HG03039 (cell line): ENCODE data around the gene GRB7.
"Not testable (repeated sequence)": the region's sequence is repeated elsewhere in the genome, so short reads cannot be mapped to it uniquely, and the experiment has no call there.

Source experiments
- ATAC-seq: cut with Tn5 transposase; IDR thresholded peaks from one replicate; pipeline ENCODE4 v1.9.1; 2021; ENCODE audit warnings: mild to moderate bottlenecking, moderate library complexity; ENCODE audit not compliant: unreplicated experiment

GRB7 gene

DNA sequence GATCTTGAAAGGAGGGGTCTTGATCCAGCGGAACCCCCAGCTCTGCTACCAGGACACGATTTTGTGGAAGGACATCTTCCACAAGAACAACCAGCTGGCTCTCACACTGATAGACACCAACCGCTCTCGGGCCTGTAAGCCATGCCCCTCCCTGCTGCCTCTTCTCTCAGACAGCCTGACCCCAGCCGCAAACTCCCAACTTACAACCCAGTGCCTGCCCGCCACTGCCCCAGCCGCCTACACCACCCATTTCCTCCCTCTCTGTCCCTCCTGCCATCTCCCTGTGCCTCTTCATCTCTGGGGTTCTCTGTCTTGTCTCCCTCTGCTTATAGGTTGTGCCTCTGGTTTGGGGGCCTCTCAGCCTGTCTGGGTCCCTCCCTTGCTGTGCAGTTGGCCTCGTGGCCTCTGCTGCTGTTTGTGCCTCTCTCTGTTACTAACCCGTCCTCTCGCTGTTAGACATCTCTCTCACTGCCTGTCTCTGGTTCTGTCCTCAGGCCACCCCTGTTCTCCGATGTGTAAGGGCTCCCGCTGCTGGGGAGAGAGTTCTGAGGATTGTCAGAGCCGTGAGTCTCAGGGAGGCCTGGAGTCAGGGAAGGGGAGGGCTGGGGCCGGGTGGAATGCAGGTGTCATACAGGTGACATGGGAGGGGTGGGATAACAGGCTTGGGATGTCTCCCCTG lies 28.3 kb upstream of the GRB7 start:
- no peak for ATAC-seq

DNA sequence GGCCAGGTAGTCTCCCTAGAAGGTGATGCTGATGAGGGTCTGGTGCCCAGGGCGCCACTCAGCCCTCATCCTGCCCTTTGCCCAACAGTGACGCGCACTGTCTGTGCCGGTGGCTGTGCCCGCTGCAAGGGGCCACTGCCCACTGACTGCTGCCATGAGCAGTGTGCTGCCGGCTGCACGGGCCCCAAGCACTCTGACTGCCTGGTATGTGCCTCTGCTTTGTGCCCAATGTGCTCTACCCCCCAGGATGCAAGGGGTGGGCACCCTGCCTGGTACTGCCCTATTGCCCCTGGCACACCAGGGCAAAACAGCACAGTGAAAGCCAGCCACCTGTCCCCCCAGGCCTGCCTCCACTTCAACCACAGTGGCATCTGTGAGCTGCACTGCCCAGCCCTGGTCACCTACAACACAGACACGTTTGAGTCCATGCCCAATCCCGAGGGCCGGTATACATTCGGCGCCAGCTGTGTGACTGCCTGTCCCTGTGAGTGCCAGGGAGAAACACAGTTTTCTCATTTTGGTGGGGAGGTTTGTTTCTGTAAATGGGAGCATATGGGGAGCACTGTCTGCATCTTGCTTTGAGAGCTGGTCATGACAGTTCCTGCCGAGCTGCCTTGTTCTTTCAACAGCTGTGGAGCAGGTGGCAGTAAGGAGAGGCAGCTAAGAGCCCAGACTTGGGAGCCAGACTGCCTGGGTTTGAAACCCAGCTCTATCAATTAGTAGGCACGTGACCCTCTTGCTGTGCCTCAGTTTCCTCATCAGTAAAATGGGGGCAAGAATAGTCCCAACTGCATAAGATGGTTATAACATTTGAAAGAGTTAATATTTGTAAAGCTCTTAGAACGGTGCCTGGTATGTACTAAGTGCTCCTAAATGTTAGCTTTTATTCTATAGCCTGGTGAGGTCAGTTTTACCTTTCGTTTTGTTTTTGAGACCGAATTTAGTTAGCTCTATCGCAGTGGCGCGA lies 27.5 kb upstream of the GRB7 start:
- no peak for ATAC-seq

DNA sequence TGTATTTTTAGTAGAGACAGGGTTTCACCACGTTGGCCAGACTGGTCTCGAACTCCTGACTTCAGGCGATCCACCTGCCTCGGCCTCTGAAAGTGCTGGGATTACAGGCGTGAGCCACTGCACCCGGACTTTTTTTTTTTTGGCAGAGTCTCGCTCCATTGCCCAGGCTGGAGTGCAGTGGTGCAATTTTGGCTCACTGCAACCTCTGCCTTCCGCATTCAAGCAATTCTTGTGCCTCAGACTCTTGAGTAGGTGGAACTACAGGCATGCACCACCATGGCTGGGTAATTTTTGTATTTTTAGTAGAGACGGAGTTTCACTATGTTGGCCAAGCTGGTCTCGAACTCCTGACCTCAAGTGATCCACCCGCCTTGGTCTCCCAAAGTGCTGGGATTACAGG lies 26.7 kb upstream of the GRB7 start:
- not testable (repeated sequence) for ATAC-seq

DNA sequence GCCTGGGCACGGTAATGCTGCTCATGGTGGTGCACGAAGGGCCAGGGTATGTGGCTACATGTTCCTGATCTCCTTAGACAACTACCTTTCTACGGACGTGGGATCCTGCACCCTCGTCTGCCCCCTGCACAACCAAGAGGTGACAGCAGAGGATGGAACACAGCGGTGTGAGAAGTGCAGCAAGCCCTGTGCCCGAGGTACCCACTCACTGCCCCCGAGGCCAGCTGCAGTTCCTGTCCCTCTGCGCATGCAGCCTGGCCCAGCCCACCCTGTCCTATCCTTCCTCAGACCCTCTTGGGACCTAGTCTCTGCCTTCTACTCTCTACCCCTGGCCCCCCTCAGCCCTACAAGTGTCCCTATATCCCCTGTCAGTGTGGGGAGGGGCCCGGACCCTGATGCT lies 25.9 kb upstream of the GRB7 start:
- ATAC-seq: no peak

DNA sequence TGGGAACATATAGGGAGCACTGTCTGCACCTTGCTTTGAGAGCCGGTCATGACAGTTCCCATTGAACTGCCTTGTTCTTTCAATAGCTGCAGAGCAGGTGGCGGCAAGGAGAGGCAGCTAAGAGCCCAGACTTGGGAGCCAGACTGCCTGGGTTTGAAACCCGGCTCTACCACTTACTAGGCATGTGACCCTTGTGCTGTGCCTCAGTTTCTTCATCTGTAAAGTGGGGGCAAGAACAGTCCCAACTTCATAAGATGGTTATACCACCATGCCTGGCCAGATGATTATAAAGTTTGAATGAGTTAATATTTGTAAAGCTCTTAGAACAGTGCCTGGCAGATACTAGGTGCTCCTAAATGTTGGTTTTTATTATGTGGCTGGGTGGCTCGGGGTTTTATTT lies 23.5 kb upstream of the GRB7 start:
- no peak for ATAC-seq

DNA sequence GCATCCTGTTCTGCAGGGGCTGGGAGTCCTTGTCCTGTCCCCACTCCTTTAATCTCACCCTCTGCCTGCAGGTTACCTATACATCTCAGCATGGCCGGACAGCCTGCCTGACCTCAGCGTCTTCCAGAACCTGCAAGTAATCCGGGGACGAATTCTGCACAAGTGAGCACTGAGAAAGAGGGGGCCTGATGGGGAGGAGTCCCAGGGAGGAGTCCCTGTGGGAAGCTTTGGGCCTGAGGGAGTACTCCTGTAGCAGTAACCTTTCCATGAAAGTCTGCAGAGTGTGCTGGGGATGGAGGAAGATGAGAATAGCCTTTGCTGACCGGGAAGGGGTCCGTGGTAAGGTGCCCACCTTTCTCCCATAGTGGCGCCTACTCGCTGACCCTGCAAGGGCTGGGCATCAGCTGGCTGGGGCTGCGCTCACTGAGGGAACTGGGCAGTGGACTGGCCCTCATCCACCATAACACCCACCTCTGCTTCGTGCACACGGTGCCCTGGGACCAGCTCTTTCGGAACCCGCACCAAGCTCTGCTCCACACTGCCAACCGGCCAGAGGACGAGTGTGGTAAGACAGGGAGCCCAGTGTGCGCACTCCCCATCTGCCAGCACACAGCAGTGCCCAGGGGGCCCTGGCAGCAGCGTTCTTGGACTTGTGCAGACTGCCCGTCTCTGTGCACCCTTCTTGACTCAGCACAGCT lies 22.2 kb upstream of the GRB7 start:
- ATAC-seq: no peak

DNA sequence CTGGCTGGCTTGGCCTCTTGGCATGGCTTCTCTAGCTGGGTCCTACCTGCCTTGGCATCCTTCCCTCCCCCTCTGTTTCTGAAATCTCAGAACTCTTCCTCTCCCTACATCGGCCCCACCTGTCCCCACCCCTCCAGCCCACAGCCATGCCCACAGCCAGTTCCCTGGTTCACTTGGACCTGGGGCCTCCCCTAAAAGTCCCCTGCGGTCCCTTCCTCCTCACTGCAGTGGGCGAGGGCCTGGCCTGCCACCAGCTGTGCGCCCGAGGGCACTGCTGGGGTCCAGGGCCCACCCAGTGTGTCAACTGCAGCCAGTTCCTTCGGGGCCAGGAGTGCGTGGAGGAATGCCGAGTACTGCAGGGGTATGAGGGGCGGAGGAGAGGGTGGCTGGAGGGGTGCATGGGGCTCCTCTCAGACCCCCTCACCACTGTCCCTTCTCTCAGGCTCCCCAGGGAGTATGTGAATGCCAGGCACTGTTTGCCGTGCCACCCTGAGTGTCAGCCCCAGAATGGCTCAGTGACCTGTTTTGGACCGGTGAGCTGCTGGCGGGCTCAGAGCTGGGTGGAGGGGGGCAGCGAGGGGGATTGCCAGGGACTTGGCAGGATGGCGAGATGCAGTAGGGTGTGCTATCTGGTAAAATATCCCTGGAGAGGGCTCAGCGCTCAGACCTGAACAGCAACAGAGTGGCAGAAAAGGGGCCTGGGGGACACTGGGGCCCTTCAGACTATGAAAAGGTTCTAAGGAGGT lies 21.5 kb upstream of the GRB7 start:
- ATAC-seq: no peak

DNA sequence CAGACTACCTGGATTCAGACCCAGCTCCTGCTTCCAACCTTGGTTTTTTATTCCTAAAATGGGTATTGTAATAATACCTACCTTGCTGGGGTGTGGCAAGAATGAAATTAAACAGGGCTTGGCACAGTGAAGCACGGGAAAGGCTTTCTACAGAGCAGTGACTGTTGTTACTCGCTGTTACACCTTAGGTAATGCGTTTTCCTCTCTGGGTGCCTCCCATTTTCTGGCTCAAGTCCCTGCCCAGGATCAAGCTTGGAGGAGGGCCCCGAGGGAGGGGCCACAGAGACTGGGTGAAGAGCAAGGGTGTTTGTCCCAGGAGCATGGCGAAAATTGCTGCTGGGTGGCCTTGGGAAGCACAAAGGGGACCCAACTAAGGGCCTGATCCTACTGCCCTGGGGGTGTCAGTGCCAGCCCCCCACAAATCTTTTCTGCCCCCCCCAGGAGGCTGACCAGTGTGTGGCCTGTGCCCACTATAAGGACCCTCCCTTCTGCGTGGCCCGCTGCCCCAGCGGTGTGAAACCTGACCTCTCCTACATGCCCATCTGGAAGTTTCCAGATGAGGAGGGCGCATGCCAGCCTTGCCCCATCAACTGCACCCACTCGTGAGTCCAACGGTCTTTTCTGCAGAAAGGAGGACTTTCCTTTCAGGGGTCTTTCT lies 20.7 kb upstream of the GRB7 start:
- no peak for ATAC-seq

DNA sequence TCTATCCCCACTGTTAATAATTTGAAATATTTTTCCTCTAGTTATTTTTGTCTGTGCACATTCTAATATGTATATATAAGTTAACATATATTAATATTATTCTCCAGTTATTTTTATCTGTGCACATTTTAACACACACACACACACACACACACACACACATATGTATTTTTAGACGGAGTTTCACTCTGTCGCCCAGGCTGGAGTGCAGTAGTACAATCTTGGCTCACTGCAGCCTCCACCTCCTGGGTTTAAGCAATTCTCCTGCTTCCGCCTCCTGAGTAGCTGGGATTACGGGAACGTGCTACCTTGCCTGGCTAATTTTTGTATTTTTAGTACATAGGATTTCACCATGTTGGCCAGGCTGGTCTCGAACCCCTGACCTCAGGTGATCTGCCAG lies 20.1 kb upstream of the GRB7 start:
- no peak for ATAC-seq

DNA sequence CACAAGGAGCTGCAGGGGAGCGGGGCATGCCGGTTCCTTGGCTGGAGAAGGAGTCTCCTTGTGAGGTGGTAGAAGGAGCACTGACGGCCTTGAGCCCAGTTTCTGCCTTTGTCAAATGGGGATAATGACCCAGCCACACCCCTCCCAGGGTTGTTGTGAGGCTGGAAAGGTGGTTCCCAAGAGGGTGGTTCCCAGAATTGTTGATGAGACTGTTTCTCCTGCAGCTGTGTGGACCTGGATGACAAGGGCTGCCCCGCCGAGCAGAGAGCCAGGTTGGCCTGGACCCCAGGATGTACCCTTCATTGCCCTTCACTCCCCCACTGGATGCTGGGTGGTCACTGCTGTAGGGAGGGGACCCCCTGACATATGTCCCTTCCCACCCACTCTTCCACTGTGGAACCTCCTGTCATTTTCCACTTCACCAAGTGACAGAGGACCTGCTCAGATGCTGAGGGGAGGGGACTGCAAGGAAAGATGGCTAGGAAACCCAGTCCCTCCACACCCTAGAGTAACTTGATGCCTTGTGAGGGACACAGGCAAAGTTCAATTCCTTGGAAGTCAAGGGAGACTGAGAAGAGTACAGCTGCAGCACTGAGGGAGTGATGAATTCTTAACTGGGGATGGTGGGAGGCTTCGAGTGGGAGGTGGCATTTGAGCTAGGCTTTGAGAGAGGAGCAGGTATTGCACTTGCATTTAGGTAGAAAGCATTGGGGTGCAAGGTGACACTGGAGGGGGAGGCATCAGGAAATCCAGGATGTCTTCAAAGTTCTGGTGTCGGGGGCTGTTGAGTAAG lies 18.0 kb upstream of the GRB7 start:
- no peak for ATAC-seq

DNA sequence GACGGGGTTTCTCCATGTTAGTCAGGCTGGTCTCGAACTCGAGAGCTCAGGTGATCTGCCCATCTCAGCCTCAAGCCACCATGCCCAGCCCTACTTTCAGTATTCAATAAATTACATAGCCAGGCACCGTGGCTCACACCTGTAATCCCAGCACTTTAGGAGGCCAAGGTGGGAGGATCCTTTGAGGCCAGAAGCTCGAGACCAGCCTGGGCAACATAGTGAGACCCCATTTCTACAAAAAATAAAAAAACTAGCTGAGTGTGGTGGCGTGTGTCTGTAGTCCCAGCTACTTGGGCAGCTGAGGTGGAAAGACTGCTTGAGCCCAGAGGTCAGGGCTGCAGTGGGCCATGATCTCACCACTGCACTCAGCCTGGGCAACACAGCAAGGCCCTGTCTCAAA lies 15.6 kb upstream of the GRB7 start:
- no peak for ATAC-seq

DNA sequence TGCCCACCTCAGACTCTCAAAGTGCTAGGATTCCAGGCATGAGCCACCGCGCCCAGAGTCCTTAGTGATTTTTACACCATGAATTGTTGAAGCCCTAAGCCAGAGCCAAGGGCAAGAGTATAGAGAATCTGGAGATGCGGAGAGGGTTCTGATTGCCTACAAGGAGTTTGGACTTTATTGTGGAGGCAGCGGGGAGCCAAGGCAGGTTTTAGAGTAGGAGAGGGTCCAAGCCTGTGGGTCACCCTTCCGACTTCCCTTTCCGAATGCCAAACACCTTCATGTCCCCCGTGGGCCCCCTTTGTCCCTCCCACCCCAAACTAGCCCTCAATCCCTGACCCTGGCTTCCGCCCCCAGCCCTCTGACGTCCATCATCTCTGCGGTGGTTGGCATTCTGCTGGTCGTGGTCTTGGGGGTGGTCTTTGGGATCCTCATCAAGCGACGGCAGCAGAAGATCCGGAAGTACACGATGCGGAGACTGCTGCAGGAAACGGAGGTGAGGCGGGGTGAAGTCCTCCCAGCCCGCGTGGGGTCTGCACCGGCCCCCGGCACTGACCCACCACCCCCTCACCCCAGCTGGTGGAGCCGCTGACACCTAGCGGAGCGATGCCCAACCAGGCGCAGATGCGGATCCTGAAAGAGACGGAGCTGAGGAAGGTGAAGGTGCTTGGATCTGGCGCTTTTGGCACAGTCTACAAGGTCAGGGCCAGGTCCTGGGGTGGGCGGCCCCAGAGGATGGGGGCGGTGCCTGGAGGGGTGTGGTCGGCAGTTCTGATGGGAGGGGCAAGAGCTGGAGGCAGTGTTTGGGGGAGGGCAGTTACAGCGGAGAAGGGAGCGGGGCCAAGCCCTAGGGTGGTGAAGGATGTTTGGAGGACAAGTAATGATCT lies 14.5 kb upstream of the GRB7 start:
- ATAC-seq: no peak

DNA sequence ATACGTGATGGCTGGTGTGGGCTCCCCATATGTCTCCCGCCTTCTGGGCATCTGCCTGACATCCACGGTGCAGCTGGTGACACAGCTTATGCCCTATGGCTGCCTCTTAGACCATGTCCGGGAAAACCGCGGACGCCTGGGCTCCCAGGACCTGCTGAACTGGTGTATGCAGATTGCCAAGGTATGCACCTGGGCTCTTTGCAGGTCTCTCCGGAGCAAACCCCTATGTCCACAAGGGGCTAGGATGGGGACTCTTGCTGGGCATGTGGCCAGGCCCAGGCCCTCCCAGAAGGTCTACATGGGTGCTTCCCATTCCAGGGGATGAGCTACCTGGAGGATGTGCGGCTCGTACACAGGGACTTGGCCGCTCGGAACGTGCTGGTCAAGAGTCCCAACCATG lies 13.0 kb upstream of the GRB7 start:
- ATAC-seq: no peak

DNA sequence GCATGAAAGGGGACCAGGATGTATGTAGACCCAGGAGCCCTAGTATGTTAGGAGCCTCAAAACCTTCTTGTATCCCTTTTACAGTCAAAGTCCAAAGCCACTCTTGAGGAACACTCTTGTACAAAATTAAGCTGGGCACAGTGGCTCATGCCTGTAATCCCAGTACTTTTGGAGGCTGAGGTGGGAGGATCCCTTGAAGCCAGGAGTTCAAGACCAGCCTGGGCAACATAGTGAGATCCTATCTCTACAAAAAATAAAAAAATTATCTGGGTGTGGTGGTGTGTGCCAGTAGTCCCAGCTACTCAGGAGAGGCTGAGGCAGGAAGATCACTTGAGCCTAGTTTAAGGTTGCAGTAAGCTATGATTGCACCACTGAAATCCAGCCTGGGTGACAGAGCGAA lies 11.8 kb upstream of the GRB7 start:
- ATAC-seq: not testable (repeated sequence)

DNA sequence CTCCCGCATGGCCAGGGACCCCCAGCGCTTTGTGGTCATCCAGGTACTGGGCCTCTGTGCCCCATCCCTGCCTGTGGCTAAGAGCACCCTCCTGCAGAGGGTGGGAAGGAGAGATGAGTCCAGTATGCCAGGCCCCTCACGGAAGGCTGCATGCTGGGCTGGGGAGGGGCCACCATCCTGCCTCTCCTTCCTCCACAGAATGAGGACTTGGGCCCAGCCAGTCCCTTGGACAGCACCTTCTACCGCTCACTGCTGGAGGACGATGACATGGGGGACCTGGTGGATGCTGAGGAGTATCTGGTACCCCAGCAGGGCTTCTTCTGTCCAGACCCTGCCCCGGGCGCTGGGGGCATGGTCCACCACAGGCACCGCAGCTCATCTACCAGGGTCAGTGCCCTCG lies 11.1 kb upstream of the GRB7 start:
- ATAC-seq: no peak

DNA sequence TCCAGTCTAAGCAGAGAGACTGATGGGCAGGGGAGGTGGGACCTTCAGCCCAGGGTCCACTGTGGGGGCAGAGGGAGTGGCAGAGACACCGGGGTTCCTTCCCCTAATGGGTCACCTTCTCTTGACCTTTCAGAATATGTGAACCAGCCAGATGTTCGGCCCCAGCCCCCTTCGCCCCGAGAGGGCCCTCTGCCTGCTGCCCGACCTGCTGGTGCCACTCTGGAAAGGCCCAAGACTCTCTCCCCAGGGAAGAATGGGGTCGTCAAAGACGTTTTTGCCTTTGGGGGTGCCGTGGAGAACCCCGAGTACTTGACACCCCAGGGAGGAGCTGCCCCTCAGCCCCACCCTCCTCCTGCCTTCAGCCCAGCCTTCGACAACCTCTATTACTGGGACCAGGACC lies 10.2 kb upstream of the GRB7 start:
- no peak for ATAC-seq

DNA sequence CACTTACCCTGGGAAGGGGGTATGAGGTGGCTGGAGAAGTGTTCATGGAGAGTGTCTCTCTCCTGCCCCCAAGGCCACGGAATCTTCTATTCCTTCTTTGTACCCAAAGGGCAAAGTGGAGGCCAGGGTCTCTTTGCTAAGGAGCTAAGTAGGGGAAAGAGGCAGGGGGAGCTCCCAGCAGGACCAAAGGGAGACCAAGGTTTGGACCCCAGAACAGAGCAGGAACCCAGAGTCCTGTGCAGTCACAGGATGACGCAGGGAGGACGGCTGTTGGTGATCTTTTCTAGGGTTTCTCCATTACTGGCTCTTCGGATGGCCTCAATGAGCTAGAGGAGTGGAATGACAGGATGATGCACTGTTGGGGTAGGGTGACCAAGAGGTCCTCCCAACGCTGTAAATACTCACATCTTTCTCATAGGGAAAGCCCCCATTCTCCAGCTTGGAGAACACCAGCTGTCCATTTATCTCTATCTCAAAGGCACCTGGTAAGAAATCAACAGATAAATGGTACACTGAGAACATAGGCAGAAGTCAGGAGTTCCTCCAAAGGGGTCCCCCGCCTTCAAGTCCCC lies 8.4 kb upstream of the GRB7 start:
- no peak for ATAC-seq
